SK-N-SH treated with all-trans-retinoic acid at 6 μM for 48 hours (cell line): ENCODE measurements around the gene CERK.

ENCODE experiments used
- ARNTL ChIP-seq: fragments of 450-650 bp; formaldehyde crosslinking; IDR thresholded peaks from 2 replicates; pipeline ENCODE4 v1.5.0; 2020; ENCODE audit warnings: low read depth, mild to moderate bottlenecking, moderate library complexity, borderline replicate concordance
- CREB5 ChIP-seq: fragments of 250-450 bp; sonication (Bioruptor Pico); IDR thresholded peaks from 2 replicates; pipeline ENCODE4 v1.5.1; 2020; ENCODE audit warnings: low read depth, mild to moderate bottlenecking, moderate library complexity
- ZNF70 ChIP-seq: fragments of 450-650 bp; formaldehyde crosslinking; IDR thresholded peaks from 2 replicates; pipeline ENCODE4 v1.5.0; 2020; ENCODE audit warnings: mild to moderate bottlenecking, moderate library complexity

GRCh38 chr22:46701262-46701661, 36.8 kb downstream of the CERK start:
- TF ChIP-seq ARNTL (no peak), CREB5 (CRISPR knock-in tag) (no peak), ZNF70 (CRISPR knock-in tag) (no peak)
